ENCODE measurements around the gene CNST.
A peak's percentile ranks its signal among the peaks of the same experiment; 100 is the strongest.

The CNST gene

GRCh38 chr1:246566128-246566812 lies at the start of gene CNST, which contains the start of gene TFB2M:
Gene CNST (plus strand): TSS chr1:246566456. CDS start chr1:246591563, 25,107 bp downstream.
Gene TFB2M (minus strand): TSS chr1:246566261. CDS start chr1:246566138, 123 bp downstream.
- DNase-seq (ENCODE audit: low read depth in 2 of 2), result peak; percentile 87 to 88

- no peak for DNase-seq (ENCODE audit: low read depth in 2 of 2)
Measured at GRCh38 chr1:246517391-246517790, 48.9 kb upstream of the CNST start.

- no peak for DNase-seq (ENCODE audit: low read depth in 2 of 2)
Measured at GRCh38 chr1:246518456-246519205, 47.6 kb upstream of the CNST start.

- DNase-seq (ENCODE audit: low read depth in 2 of 2), result no peak
Measured at GRCh38 chr1:246519514-246519913, 46.7 kb upstream of the CNST start.

- no peak for DNase-seq (ENCODE audit: low read depth in 2 of 2)
Measured at GRCh38 chr1:246526380-246526779, 39.9 kb upstream of the CNST start.

- no peak for DNase-seq (ENCODE audit: low read depth in 2 of 2)
Measured at GRCh38 chr1:246526915-246527314, 39.3 kb upstream of the CNST start.

GRCh38 chr1:246527402-246528088 lies 38.7 kb upstream of the CNST start:
- no peak for DNase-seq (ENCODE audit: low read depth in 2 of 2)

- DNase-seq (ENCODE audit: low read depth in 2 of 2), result no peak
Measured at GRCh38 chr1:246528933-246529731, 37.1 kb upstream of the CNST start.

GRCh38 chr1:246530482-246530881 lies 35.8 kb upstream of the CNST start:
- DNase-seq (ENCODE audit: low read depth in 2 of 2), result no peak

- no peak for DNase-seq (ENCODE audit: low read depth in 2 of 2)
Measured at GRCh38 chr1:246532519-246532918, 33.7 kb upstream of the CNST start.

- no peak for DNase-seq (ENCODE audit: low read depth in 2 of 2)
Measured at GRCh38 chr1:246533371-246533905, 32.8 kb upstream of the CNST start.

- no peak for DNase-seq (ENCODE audit: low read depth in 2 of 2)
Measured at GRCh38 chr1:246534114-246534513, 32.1 kb upstream of the CNST start.

- DNase-seq (ENCODE audit: low read depth in 2 of 2), result no peak
Measured at GRCh38 chr1:246537441-246537840, 28.8 kb upstream of the CNST start.

- DNase-seq (ENCODE audit: low read depth in 2 of 2), result no peak
Measured at GRCh38 chr1:246537887-246538286, 28.4 kb upstream of the CNST start.

- DNase-seq (ENCODE audit: low read depth in 2 of 2), result no peak
Measured at GRCh38 chr1:246540738-246541491, 25.3 kb upstream of the CNST start.

GRCh38 chr1:246544001-246544400 lies 22.3 kb upstream of the CNST start:
- no peak for DNase-seq (ENCODE audit: low read depth in 2 of 2)

GRCh38 chr1:246549665-246550064 lies 16.6 kb upstream of the CNST start:
- no peak for DNase-seq (ENCODE audit: low read depth in 2 of 2)

- DNase-seq (ENCODE audit: low read depth in 2 of 2), result no peak
Measured at GRCh38 chr1:246550402-246550801, 15.9 kb upstream of the CNST start.

GRCh38 chr1:246552110-246552509 lies 14.1 kb upstream of the CNST start:
- DNase-seq (ENCODE audit: low read depth in 2 of 2), result no peak

GRCh38 chr1:246554201-246554600 lies 12.1 kb upstream of the CNST start:
- no peak for DNase-seq (ENCODE audit: low read depth in 2 of 2)

GRCh38 chr1:246558041-246558440 lies 8.2 kb upstream of the CNST start:
- no peak for DNase-seq (ENCODE audit: low read depth in 2 of 2)
